WI38 (cell line): ENCODE measurements around the gene BCAS3.

ENCODE experiments used
- H3K4me3 ChIP-seq: 2 replicates; pipeline ENCODE4 v1.5.1; 2011; ENCODE audit warnings: low read depth, mild to moderate bottlenecking, control low read depth, low read length
- TF ChIP-seq, protein P1 (sequence below): IDR thresholded peaks from 2 replicates; pipeline ENCODE4 v1.5.1; 2012; ENCODE audit warnings: low read depth, mild to moderate bottlenecking, control low read depth, low read length

The BCAS3 gene

DNA sequence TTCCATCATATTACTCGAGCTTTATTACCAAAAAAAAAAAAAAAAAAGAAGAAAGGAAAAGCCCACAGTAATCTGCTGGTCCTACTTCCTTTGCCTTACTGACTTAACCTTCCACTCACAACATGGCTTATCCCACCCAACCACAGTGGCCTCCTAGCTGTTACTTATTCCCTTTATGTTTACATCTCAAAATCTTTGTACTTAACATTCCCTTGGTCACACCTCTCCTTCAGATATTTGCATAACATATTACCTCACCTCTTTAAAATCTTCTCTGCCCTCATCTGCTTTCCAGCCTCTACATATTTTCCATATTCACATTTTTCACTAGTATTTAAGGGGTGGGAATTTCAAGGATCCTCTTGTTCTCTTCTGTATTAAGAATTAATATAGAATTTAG, 395.0 kb downstream of the BCAS3 start:
- TF ChIP-seq, protein P1, sequence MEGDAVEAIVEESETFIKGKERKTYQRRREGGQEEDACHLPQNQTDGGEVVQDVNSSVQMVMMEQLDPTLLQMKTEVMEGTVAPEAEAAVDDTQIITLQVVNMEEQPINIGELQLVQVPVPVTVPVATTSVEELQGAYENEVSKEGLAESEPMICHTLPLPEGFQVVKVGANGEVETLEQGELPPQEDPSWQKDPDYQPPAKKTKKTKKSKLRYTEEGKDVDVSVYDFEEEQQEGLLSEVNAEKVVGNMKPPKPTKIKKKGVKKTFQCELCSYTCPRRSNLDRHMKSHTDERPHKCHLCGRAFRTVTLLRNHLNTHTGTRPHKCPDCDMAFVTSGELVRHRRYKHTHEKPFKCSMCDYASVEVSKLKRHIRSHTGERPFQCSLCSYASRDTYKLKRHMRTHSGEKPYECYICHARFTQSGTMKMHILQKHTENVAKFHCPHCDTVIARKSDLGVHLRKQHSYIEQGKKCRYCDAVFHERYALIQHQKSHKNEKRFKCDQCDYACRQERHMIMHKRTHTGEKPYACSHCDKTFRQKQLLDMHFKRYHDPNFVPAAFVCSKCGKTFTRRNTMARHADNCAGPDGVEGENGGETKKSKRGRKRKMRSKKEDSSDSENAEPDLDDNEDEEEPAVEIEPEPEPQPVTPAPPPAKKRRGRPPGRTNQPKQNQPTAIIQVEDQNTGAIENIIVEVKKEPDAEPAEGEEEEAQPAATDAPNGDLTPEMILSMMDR = no peak
- H3K4me3 ChIP-seq = no peak overlapping the region

DNA sequence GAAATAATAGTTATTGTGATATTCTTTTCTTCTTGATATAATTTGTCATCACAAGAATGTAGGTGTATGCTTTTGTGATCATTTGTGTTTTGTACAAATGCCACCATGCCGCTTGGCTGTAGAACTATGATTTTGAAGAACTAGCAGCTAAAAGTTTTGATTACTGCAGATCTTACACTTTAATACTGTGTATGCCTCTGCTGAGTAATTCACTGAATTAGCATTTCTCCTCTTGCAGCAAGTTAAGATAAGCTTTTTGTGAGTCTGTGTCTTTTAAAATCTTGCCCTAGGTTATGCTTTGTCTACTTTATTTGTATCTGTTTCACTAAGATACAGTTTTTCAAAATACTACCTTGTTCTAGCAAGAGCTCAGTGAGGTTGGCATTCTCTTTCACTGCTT, 395.5 kb downstream of the BCAS3 start:
- no peak overlapping the region for H3K4me3 ChIP-seq
- TF ChIP-seq, protein P1 = no peak

DNA sequence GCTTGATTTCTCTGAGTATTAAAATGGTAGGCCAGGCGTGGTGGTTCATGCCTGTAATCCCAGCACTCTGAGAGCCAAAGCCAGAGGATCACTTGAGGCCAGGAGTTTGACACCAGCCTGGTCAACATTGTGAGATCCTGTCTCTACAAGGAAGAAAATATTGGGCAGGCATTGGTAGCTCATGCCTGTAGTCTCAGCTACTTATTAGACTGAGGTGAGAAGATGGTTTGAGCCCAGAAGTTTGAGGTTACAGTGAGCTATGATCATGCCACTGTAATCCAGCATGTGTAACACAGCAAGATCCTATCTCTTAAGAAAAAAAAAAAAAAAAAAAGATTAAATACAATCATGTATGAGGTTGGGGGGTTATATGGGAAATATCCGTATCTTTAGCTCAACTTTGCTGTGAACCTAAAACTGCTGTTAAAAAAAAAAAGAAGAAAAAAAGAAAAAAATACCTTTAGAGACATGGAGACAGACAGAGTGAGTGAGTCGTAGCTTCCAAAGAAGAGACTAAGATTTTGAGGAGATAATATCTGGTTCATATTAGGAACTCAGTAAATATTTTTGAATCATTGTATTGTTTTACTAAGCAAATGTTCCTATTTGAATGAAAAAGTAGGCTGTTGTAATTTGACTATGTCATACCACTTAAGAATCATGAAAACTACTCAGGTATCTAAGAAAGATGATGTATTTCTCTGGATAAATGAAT, 396.3 kb downstream of the BCAS3 start:
- TF ChIP-seq, protein P1 = no peak
- no peak overlapping the region for H3K4me3 ChIP-seq

DNA sequence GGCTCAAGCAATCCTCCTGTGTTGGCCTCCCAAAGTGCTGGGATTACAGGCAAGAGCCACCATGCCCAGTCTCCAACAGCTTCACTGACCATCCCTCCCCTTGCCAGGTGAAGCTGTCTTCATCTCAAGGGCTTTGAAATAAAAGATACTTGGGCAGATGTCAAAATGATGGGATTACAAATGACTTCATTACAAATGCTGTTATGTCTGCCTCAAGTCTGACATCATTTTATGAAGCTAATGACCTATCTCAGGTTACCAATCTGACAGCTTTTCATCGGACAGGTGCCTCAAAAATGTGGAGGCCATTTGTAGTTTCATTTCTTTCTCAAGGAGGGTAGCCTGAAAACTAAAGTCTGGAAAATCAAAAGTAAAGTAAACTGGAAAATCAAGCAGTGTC, 398.3 kb downstream of the BCAS3 start:
- no peak overlapping the region for H3K4me3 ChIP-seq
- TF ChIP-seq, protein P1 = no peak

DNA sequence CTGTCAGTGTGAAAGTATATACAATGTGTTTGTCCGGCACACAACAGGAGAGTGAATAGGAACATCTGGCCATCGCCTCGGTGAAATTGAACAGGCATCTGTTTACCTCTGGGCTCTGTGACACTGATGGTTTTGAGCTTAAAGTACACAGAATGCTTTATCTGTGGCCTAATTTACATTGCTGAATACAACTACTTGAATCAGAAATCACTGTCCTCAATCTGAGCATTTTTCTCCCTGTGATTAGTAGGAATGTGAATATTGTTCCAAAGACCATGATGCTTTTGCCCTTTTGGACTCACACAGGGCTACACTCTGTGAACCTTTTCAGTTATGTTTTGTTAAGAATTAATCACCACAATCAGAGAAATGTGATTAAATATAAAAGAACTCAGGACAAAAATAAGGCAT, 399.0 kb downstream of the BCAS3 start:
- TF ChIP-seq, protein P1 = no peak
- no peak overlapping the region for H3K4me3 ChIP-seq

DNA sequence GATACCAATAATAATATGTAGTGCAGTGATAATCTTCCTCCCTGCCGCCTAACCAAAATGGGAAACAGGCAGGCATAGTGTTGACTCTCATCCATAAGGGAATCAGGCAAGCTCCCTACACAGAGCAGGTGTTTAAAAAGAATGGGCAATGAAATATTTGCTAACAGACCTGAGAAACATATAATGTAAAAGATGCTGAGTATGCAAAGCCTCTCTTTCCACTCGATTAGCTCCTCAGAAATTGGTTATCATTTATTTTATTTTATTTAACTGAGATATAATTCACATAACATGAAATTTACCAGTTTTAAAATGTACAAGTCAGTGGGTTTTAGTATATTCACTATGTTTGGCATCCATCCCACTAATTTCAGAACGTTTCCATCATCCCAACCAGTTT, 404.3 kb downstream of the BCAS3 start:
- no peak overlapping the region for H3K4me3 ChIP-seq
- TF ChIP-seq, protein P1 = no peak

DNA sequence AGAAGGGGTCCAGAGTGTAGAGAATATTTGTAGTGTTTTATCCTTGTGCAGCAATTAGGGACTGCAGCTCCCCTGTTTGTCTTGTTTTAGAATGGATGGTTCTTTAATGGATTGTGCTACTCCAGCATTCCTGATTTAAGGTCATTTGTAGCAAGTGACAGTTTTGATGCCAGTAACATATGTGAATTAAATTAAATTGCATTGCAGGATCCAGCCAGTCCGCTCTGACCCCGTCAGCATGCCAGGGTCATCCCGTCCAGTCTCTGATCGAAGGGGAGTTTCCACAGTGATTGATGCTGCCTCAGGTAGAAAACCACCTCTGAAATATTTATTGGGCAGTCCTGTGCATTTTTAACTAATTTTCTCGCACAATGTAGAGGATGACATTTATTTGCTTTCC, 406.6 kb downstream of the BCAS3 start:
- no peak overlapping the region for H3K4me3 ChIP-seq
- TF ChIP-seq, protein P1 = no peak
